ENCODE data around the gene CNOT3. TPM values are rescaled to one million over a fixed set of nuclear protein-coding genes. Genes with fewer than 3 reads are reported as not detected.

CNOT3 gene
- total RNA-seq = 29.0 and 71.3 TPM in 2 replicates

GRCh38 chr19:54137699-54138488 is at the start of gene CNOT3:
TSS of gene CNOT3 (plus strand) at chr19:54137762. CDS start at chr19:54142979, 5,217 bp downstream.

GRCh38 chr19:54100561-54100960 is 37.0 kb upstream of the CNOT3 start, which contains the start of gene OSCAR:
TSS of gene OSCAR (minus strand) at chr19:54100803. CDS start at chr19:54100792, 11 bp downstream.

GRCh38 chr19:54102421-54103169 is 35.0 kb upstream of the CNOT3 start, which contains the start of gene NDUFA3:
TSS of gene NDUFA3 (plus strand) at chr19:54102855. CDS start at chr19:54102879, 24 bp downstream.

DNA sequence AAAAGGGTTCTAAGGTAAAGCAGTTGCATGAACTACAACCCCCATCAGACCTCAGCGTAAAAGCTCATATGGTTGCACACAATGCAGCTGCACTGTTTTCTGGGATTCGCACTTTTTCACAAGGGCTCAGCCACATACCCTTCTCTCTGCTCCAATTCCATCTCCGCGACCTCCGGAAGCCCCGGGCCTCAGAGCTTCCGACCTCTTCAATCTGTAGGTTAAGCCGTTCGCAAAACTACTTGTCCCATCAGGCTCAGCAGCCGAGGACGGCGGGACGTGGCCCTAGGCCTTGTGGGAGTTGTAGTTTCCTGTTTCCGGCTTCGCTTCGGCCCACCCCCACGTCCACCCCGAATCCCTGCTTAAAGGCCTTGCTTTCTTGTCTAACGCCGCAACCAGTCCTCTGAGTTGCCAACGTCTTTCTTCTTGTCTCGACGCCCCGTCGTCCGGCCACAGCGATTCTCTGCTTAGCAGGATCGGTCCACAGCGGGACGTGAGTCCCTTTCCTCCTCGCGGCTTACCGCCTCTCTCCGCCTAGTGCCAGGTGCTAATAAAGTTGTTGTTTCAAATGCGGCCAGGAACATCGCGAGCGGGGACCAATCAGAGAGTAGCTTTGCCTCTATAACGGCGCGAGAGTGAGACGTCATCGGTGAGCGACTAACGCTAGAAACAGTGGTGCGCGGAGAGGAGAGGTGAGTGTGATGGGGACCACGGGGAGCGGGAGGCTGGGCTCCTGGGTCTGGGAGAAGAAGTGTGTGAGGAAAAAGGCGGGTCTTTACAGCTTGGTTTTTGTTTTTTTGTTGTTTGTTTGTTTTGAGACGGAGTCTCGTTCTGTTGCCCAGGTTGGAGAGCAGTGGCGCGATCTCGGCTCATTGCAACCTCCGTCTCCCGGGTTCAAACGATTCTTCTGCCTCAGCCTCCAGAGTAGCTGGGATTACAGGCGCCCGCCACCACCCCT is 22.2 kb upstream of the CNOT3 start, which contains the start of the genes PRPF31 and TFPT:
Gene PRPF31, plus strand, starts transcription at position 646 of the 955 bp plus-strand sequence. CDS start 2,525 bp downstream, outside the sequence.
Gene TFPT, minus strand, starts transcription at position 549 of the 955 bp plus-strand sequence. Its CDS starts 388 bp downstream, at position 161.

GRCh38 chr19:54159352-54160181 is 22.0 kb downstream of the CNOT3 start, which contains the start of gene LENG1:
TSS of gene LENG1 (minus strand) at chr19:54159721. CDS start at chr19:54159695, 26 bp downstream.

DNA sequence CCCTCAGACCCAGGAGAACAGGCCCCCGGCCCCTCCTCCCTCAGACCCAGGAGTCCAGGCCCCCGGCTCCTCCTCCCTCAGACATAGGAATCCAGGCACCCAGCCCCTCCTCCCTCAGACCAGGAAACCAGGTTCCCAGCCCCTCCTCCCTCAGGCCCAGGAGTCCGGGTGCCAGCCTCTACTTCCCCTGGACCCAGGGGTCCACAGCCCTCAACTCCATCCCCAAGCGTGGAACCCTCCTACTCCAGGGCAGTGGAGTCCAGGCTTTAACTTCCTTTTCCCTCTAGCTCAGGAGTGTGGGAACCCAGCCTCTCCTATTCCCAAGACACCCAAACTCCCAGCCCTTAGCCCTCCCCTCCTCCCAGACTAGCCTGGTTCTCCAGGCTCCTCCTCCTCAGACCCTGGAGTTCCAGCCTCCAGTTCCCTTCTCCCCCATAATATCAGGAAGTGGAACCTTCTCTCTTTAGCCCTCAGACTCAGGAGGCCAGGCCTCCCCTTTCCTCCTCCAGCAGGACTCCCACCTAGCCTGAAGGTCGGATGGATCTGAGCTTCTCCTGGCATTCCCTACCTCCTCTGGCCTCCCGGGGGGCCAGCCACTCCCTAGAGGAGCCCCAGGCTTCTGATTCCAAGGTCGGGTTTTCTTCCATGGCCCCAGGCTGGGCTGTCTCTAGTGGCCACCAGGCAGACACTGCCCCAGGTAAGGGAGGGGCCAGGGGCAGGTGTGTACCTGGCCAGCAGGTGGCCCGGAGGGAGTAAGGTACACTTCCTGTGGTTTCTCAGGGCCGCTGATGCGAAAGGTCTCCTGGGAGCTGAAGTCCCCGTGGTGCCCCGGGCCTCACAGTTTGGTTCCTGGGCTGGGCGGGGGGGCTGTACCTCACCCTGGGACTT is 35.2 kb downstream of the CNOT3 start, which contains the start of gene TMC4:
Gene TMC4, minus strand, starts transcription at position 690 of the 888 bp plus-strand sequence. Its CDS starts 43 bp downstream, at position 647.

DNA sequence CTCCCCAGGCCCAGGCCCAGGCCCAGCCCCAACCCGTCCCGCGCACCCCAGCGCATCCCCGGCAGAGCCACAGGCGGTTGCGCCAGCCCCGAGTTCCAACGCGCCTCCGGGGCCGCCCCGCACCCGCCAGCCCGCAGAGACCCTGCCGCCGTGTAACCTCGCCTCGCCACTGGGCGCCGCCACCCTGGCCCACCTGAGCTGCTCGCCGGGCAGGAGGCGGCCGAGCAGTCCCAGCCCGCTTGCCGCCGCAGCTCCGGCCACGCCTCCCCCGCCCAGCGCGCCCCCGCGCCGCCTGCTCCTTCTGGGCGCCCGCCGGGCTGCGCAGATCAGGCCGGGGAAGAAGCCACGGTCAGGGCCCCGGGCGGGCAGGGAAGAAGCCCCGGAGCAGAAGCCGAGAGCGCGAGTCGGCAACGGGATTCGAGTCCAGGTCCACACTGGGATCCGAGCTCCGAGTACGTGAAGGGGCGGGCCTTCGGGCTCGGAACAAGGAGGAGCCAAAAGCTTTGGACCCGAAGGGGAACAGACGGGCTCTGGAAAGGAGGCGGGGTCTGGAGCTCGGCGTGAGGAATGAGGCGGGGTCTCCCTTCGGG is 51.7 kb downstream of the CNOT3 start, which contains the start of gene MBOAT7:
Gene MBOAT7, minus strand, starts transcription at position 436 of the 590 bp plus-strand sequence. CDS start 1,072 bp downstream, outside the sequence.

GRCh38 chr19:54191011-54191810 is 53.6 kb downstream of the CNOT3 start, which contains the start of gene TSEN34:
TSS of gene TSEN34 (plus strand) at chr19:54191308. CDS start at chr19:54191365, 57 bp downstream.

Other genes starting within 250 kb of the CNOT3 start
- gene CACNG7, start 228.5 kb upstream of the CNOT3 start, total RNA-seq = 3.5 and 9.0 TPM in 2 replicates
- gene CACNG8, start 174.8 kb upstream of the CNOT3 start, total RNA-seq = 0.39 and 1.1 TPM in 2 replicates
- gene CACNG6, start 146.1 kb upstream of the CNOT3 start, total RNA-seq = 0.68 and 1.8 TPM in 2 replicates
- not detected in 2 replicates for gene VSTM1, start 73.9 kb upstream of the CNOT3 start, total RNA-seq
- gene TARM1, start 56.4 kb upstream of the CNOT3 start, total RNA-seq = not detected in 2 replicates
- 0.69 TPM in 1 of 2 replicates, not detected in the other for gene OSCAR, start 37.0 kb upstream of the CNOT3 start, total RNA-seq
- gene NDUFA3, start 34.9 kb upstream of the CNOT3 start, total RNA-seq = 5.2 and 6.7 TPM in 2 replicates
- gene TFPT, start 22.1 kb upstream of the CNOT3 start, total RNA-seq = 16.7 and 22.3 TPM in 2 replicates
- 38.3 and 47.2 TPM in 2 replicates for gene PRPF31, start 22.0 kb upstream of the CNOT3 start, total RNA-seq
- 2.6 and 4.3 TPM in 2 replicates for gene LENG1, start 22.0 kb downstream of the CNOT3 start, total RNA-seq
- 0.44 TPM in 1 of 2 replicates, not detected in the other for gene TMC4, start 35.4 kb downstream of the CNOT3 start, total RNA-seq
- 146 and 153 TPM in 2 replicates for gene MBOAT7, start 51.8 kb downstream of the CNOT3 start, total RNA-seq
- 114 and 134 TPM in 2 replicates for gene TSEN34, start 53.5 kb downstream of the CNOT3 start, total RNA-seq
- gene RPS9, start 63.1 kb downstream of the CNOT3 start, total RNA-seq = 2,120 and 2,256 TPM in 2 replicates
- gene LILRB3, start 85.2 kb downstream of the CNOT3 start, total RNA-seq = not detected in 2 replicates
- gene LILRA6, start 105.0 kb downstream of the CNOT3 start, total RNA-seq = not detected in 2 replicates
- gene LILRB5, start 119.5 kb downstream of the CNOT3 start, total RNA-seq = not detected in 2 replicates
- not detected in 2 replicates for gene LILRB2, start 143.3 kb downstream of the CNOT3 start, total RNA-seq
- gene LILRA5, start 175.4 kb downstream of the CNOT3 start, total RNA-seq = not detected in 2 replicates
- not detected in 2 replicates for gene LILRA4, start 201.4 kb downstream of the CNOT3 start, total RNA-seq
- gene LAIR1, start 227.2 kb downstream of the CNOT3 start, total RNA-seq = not detected in 2 replicates